ENCODE results near the gene DOC2A.
"Not testable (repeated sequence)": the region's sequence is repeated elsewhere in the genome, so short reads cannot be mapped to it uniquely, and the experiment has no call there.

DOC2A gene

GRCh38 chr16:30026449-30026848 lies 15.6 kb upstream of the DOC2A start:
- DNase-seq = no peak

GRCh38 chr16:30025574-30025973 lies 14.7 kb upstream of the DOC2A start:
- DNase-seq = no peak

DNA sequence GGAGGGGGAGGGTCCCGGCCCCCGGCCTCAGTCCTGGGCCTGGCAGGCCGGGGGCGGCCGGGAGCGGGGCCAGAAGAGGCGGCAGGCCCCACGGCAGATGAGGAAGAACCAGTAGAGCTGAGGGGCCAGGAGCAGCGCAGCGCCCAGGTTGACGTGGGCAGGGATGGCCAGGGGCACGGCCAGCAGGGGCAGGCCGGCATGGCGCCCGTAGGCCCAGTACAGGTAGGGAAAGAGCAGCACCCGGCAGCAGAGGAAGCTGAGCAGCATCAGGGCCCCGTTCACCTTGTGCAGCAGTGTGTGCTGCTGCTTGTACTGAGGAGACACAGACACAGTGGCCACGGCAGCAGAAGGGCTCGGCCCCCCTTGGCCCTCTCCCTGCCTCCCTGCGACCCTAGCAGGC lies 14.3 kb upstream of the DOC2A start:
- no peak for DNase-seq

GRCh38 chr16:30024451-30024850 lies 13.6 kb upstream of the DOC2A start:
- no peak for DNase-seq

GRCh38 chr16:30023586-30023985 lies 12.8 kb upstream of the DOC2A start:
- no peak for DNase-seq

DNA sequence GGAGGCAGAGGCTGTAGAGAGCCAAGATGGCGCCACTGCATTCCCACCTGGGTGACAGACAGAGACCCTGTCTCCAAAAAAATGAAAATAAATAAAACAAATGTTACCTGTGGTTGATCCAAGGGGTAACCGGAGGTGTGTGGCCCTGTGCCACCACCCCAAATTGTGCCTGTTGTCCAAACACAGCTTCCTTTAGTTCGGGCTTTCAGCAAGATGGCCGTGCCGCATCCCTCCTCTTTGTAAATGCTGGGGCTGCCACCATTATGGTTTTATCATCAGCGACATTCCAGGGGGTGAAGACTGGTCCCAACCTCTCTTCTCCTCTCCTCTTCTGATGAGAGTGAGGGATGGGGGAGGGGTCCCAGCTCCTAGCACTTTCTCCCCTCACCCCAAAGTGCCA lies 12.1 kb upstream of the DOC2A start, which contains the start of gene C16orf92:
TSS of gene C16orf92 (plus strand) at position 312 of the 400 bp plus-strand sequence. CDS start 143 bp downstream, outside the sequence.
- DNase-seq = no peak

GRCh38 chr16:30018731-30019158 lies 7.9 kb upstream of the DOC2A start:
- no peak for DNase-seq

- not testable (repeated sequence) for DNase-seq
Observed at GRCh38 chr16:30017937-30018336, 7.1 kb upstream of the DOC2A start.

- no peak for DNase-seq
Observed at GRCh38 chr16:30017277-30017656, 6.4 kb upstream of the DOC2A start.

DNA sequence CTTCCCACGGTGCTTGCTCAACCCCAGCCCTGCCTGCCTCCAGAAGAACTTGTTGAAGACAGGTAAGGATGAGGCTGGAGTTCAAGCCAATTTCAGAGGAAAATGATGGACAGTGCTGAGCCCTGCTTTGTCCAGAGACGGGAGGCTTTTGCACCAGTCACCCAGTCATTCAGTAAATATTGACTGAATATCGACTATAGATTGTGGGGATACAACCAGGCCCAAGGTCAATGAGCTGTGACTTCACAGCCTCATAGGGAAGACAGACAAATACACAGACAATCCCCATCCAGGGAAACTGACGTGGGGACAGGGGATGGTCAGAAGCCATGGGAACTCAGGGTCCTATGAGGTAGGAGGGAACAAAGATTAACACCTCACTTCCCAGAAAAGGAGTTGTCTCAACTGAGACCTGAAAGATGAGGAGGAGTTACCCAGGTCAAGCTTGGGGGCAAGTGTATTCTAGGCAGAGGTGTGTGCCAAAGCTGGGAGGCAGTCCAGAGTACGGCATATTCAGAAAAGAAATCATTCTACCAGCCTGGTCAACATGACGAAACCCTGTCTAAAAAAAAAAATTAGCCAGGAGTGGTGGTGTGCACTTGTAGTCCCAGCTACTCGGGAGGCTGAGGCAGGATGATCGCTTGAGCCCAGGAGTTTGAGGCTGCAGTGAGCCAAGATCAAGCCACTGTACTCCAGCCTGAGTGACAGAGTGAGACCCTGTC lies 5.9 kb upstream of the DOC2A start:
- no peak for DNase-seq

DNA sequence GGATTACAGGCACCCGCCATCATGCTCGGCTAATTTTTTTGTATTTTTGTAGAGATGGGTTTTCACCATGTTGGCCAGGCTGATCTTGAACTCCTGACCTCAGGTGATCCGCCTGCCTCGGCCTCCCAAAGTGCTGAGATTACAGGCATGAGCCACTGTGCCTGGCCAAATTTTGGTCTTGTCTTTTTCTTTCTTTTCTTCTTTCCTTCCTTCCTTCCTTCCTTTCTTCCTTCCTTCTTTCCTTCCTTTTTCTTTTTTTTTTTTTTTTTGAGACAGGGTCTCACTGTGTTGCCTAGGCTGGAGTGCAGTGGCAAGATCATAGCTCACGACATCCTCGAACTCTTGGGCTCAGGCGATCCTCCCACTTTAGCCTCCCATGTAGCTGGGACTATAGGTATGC lies 4.6 kb upstream of the DOC2A start:
- not testable (repeated sequence) for DNase-seq

DNA sequence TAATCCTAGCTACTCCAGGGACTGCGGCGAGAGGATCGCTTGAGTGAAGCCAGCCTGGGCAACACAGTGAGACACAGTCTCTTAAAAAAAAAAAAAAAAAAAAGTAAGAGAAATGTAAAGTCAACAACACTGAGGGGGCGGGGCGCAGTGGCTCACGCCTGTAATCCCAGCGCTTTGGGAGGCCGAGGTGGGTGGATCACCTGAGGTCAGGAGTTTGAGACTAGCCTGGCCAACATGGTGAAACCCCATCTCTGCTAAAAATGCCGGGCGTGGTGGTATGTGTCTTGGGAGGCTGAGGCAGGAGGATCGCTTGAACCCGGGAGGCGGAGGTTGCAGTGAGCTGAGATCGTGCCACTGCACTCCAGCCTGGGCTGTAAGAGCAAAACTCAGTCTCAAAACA lies 1.8 kb upstream of the DOC2A start:
- DNase-seq = not testable (repeated sequence)

- no peak for DNase-seq
Observed at GRCh38 chr16:30011714-30012504, 1.1 kb upstream of the DOC2A start.

- no peak for DNase-seq
Observed at GRCh38 chr16:30009990-30010843, 610 bp downstream of the DOC2A start.

DNA sequence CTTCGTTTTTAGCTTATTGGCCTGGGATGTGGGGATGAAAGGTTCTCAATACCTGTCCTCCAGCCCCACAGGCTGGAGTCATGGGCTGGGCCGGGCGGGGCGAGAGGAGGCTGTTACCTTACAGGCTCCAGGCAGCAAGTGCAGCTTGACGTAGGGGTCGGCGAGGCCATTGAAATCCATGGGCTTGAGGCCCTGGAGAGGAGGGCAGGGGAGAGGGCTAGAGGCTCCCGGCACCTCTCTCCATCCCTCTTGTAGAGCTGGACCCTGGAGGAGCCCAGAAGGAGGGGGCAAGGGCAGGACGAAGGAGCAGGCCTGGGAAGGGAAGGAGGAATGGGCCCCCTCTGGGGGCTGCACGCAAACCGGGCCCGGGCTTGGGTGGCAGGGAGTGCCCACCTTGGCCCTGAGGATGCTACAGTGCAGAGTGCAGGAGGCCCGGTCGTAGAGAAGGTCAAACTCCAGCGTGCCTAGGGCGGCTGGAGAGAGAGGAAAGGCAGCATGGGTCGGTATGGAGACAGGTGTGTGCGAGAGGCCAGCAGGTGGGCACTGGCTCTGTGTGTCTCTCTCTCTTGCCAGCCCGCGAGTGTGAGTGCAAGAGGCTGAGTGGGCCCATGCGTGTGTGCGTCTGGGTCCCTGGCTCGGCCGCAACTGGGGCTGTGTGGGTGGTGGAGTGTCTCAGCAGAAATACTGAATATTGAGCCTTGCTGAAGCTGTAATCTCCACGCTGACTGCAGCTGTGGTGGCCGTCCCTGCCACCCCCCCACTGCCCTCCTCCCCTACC lies 1.6 kb downstream of the DOC2A start:
- no peak for DNase-seq

GRCh38 chr16:30007378-30007895 lies 3.4 kb downstream of the DOC2A start:
- DNase-seq = no peak

DNA sequence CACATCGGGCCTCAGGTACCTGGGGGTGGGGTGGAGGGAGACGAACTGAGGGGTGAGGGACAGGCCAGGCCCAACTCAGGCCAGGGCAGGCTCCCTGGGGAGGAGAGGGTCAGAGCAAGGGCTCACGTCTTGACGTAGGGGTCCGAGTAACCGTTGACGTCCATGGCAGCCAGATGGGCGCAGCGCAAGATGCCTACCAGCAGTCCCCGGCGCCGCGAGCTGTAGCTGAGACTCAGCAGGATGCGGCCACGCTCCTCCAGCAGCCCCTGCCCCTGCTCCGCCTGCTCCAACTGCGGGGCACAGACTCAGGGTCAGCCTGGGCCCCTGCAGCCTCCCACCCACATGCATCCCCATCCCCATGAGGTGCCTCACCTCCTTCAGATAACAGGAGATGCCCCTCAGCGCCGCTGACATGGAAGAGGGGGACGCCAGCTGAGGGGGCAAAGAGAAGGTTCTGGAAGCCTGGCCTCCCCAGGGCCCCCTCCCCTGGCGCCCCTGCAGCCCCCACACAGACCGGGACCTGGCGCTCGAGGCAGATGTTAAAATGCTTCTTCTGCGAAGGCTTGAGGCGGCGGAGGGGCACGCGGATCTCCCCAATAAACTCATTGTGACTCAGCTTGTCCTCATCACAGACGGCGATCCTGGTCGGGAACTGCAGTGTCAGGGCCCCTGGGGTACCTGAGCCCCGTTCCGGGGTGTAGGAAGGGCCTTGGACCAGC lies 4.0 kb downstream of the DOC2A start:
- DNase-seq = no peak

DNA sequence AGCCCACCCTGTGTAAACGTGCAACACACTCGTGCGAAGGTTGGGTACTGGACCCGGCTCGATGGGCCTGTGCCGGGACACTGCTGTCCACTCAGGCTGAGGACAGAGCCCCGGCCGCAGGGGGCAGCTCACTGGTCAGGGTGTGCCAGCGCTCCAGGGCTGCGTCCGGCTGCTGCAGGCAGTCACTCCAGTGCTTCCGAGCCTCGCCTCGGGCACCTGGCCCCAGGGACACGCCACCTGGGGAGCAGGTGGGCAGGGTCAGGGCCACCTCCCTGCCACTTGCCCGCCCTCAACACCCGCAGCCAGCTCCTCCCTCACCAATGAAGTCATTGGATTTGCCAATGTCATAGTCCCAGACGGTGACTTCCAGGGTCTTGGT lies 4.7 kb downstream of the DOC2A start:
- DNase-seq = no peak

- DNase-seq = no peak
Observed at GRCh38 chr16:30005341-30006094, 5.3 kb downstream of the DOC2A start.

DNA sequence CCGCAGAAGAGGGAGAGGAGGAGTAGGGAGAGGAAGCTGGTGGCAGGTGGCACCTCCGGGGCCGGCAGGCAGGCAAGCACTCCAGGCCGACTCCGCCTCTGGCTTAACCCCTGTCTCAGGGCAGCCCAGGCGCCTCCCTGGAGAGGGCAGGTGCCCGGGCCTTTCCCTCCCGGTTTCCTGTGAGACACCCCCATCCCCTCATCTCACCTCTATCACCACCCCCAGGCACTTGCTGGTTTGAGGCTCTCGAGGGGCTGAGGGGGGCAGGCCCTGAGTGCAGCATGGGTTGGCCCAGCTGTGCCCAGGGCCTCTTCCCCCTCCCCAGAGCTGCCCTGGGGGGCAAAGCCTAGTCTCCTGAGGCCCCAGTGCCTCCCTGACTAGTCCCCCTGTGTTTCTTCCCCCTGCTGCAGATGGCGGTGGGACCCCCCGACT lies 6.0 kb downstream of the DOC2A start:
- DNase-seq = peak; percentile 63

DNA sequence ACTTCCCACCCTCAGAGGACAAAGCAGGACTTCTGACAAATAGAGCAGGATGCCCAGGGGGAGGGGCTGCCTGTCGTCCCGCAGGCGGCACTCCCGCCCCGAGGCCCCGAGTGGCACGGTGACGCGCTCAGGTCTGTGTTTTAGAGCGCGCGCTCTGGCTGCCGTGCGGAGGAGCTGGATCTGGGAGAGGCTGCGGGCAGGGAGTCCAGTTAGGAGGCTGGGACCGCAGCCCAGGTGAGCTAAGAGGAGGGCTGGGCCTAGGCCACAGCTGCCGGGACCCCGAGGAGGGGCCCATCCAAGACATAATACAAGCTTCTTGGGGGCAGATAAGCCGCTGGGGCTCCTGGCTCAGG lies 6.4 kb downstream of the DOC2A start:
- DNase-seq = peak; percentile 44

Data from NCI-H526 treated with DMSO at 0.1 percent for 48 hours (cell line).